Naive thymus-derived CD4-positive, alpha-beta T cell (primary cell): ENCODE data around the gene NCAM2. TPM values are rescaled to one million over a fixed set of nuclear protein-coding genes. Genes with fewer than 3 reads are reported as not detected.

Source experiments
- ATAC-seq: fragments of 150-1000 bp; cut with Tn5 transposase; 2 replicates; pipeline ENCODE4 v1.10.0; 2021; ENCODE audit warnings: mild to moderate bottlenecking, moderate library complexity
- CTCF ChIA-PET: fragments of 350-600 bp; sonication (Branson Sonifier 250); formaldehyde crosslinking; loops from one replicate; lab custom pipeline; 2021; ENCODE audit warnings: antibody characterized with exemption; lab: Charles Lee
- POLR2A ChIA-PET: fragments of 350-600 bp; sonication (Branson Sonifier 250); formaldehyde crosslinking; loops from one replicate; lab custom pipeline; 2021; ENCODE audit warnings: antibody characterized with exemption, inconsistent platforms; lab: Charles Lee
- DNase-seq, 9 donors: peaks; one replicate each; pipeline versions ENCODE4 v3.0.0 to v3.0.0-alpha.2; 2020 to 2022; ENCODE audit warnings: mixed read lengths in 1 of 9
- H3K27ac ChIP-seq: one replicate; pipeline ENCODE4 v1.7.0; 2013; ENCODE audit warnings: mild to moderate bottlenecking, low read depth, low read length, moderate library complexity
- H3K27me3 ChIP-seq, 2 donors: one replicate each; pipeline ENCODE4 v1.7.0; 2013; ENCODE audit warnings: low read length in 2 of 2, mild to moderate bottlenecking in 2 of 2, moderate library complexity in 2 of 2; ENCODE audit not compliant: control insufficient read depth in 2 of 2, insufficient read depth in 2 of 2
- H3K36me3 ChIP-seq, 3 experiments: 1 replicate in 2 of 3; 2 replicates in 1 of 3; pipeline ENCODE4 v1.7.0; 2013; ENCODE audit warnings: low read length in 3 of 3, mild to moderate bottlenecking in 3 of 3, moderate library complexity in 1 of 3; ENCODE audit not compliant: insufficient read depth in 3 of 3, control insufficient read depth in 2 of 3
- H3K4me1 ChIP-seq, 2 donors: one replicate each; pipeline ENCODE4 v1.7.0; 2013; ENCODE audit warnings: low read length in 2 of 2, mild to moderate bottlenecking in 2 of 2, moderate library complexity in 1 of 2; ENCODE audit not compliant: control insufficient read depth in 2 of 2, insufficient read depth in 2 of 2
- H3K4me3 ChIP-seq: 2 replicates; pipeline ENCODE4 v1.7.0; 2013; ENCODE audit warnings: mild to moderate bottlenecking, low read length
- H3K9me3 ChIP-seq, 3 experiments: 1 replicate in 2 of 3; 2 replicates in 1 of 3; pipeline ENCODE4 v1.7.0; 2013; ENCODE audit warnings: low read length in 3 of 3; ENCODE audit not compliant: control insufficient read depth in 2 of 3
- H3K27ac Mint-ChIP-seq, 9 donors: one replicate each; pipeline ENCODE4 v1.8.0; 2020 to 2022; ENCODE audit warnings: mixed read lengths in 9 of 9, mild to moderate bottlenecking in 8 of 9, moderate library complexity in 5 of 9, inconsistent platforms in 2 of 9
- H3K27me3 Mint-ChIP-seq, 5 donors: one replicate each; pipeline ENCODE4 v1.8.0; 2021 to 2022; ENCODE audit warnings: mixed read lengths in 5 of 5, mild to moderate bottlenecking in 1 of 5
- H3K36me3 Mint-ChIP-seq, 5 donors: one replicate each; pipeline ENCODE4 v1.8.0; 2020 to 2022; ENCODE audit warnings: mixed read lengths in 5 of 5, mild to moderate bottlenecking in 3 of 5, inconsistent platforms in 1 of 5
- H3K4me1 Mint-ChIP-seq, 7 donors: one replicate each; pipeline ENCODE4 v1.8.0; 2020 to 2022; ENCODE audit warnings: mixed read lengths in 7 of 7, mild to moderate bottlenecking in 3 of 7, inconsistent platforms in 1 of 7
- H3K4me3 Mint-ChIP-seq, 10 donors: one replicate each; pipeline ENCODE4 v1.8.0; 2020 to 2022; ENCODE audit warnings: mild to moderate bottlenecking in 10 of 10, mixed read lengths in 10 of 10, moderate library complexity in 6 of 10, inconsistent platforms in 2 of 10
- H3K9me3 Mint-ChIP-seq, 11 donors: one replicate each; pipeline ENCODE4 v1.8.0; 2020 to 2022; ENCODE audit warnings: mixed read lengths in 11 of 11, mild to moderate bottlenecking in 4 of 11, inconsistent platforms in 1 of 11, moderate library complexity in 1 of 11
- intact Hi-C, 2 donors: fragments of 100-400 bp; cut with micrococcal nuclease; formaldehyde crosslinking; loops; one replicate each; pipeline ENCODE4 v1.15.1; 2023
- polyA plus RNA-seq, 2 donors: library from polyadenylated mRNA; unstranded; fragments of 300-500 nt; fragmentation: Illumina TruSeq; gene quantifications; one replicate each; pipeline ENCODE4 v1.2.3, GENCODE V29; 2021
- total RNA-seq, 6 experiments: library from RNA in 5 of 6; stranded (reverse) in 5 of 6; gene quantifications; 1 replicate in 5 of 6; 2 replicates in 1 of 6; pipeline ENCODE4 v1.2.3 and lab custom pipeline; 2021 to 2026

Gene NCAM2
- total and polyA plus RNA-seq, 7 experiments from 2014 or later: 0.07 TPM; not detected in 6

DNA sequence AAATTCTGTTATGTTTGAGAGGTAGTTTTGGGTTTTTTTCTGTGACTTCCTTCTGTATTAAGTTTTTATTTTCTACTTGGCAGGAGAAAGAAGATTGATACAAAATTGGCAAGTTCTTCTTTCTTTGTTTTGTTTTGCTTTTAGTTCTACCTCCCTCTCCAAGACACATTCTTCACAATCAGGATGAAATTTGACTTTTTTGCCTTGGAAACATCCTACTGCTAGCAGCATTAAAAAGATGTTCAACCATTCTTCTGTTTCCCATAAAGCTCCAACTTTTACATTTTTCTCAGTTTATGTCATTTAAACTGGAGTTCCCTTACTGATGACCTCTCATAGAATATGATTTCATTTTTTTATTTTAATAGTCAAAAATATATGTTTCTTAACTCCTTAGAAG, 234.8 kb downstream of the NCAM2 start:
- Mint-ChIP-seq H3K9me3 (peaks cover 0 to 4% (median 0%) of the 10 kb centered on the region in 11 donors), H3K4me3 (no peak overlapping the region), H3K4me1 (no peaks in the 10 kb centered on the region), H3K36me3 (no peaks in the 10 kb centered on the region), H3K27me3 (no peaks in the 10 kb centered on the region), H3K27ac (no peak overlapping the region)
- no peaks in the 10 kb centered on the region for H3K36me3 ChIP-seq
- POLR2A ChIA-PET: no interaction called here
- DNase-seq (no peak), ATAC-seq (no peak)
- no peaks in the 10 kb centered on the region for H3K27me3 ChIP-seq
- H3K9me3 ChIP-seq: no peaks in the 10 kb centered on the region
- CTCF ChIA-PET: no interaction called here
- H3K4me1 ChIP-seq: no peaks in the 10 kb centered on the region
- no peak overlapping the region for H3K4me3 ChIP-seq
- intact Hi-C loops: no loop called here
- no peak overlapping the region for H3K27ac ChIP-seq

DNA sequence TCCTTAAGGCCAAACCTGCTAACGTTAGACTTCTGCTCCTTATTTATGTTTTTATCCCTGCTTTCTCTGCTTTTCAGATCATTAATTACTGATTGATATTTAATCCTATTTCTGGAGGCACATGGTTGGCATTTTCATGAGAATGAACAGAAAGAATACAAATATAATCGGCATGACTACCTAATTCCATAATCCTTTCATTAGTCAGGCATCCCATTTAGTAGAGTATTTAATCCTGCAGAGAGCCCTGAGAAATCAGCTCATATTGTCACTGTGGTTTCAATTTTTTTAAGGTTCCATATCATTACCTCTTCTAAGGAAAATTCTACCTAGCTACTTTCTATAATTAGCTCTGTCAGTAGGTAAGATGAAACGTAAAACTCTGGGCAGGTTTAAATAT, 238.8 kb downstream of the NCAM2 start:
- Mint-ChIP-seq H3K4me1 (no peaks in the 10 kb centered on the region), H3K27me3 (no peaks in the 10 kb centered on the region), H3K36me3 (no peaks in the 10 kb centered on the region), H3K9me3 (no peaks in the 10 kb centered on the region), H3K4me3 (no peak overlapping the region), H3K27ac (no peak overlapping the region)
- Histone ChIP-seq H3K9me3 (no peaks in the 10 kb centered on the region), H3K27me3 (no peaks in the 10 kb centered on the region), H3K27ac (no peak overlapping the region), H3K4me1 (no peaks in the 10 kb centered on the region), H3K4me3 (no peak overlapping the region), H3K36me3 (no peaks in the 10 kb centered on the region)
- CTCF ChIA-PET: no interaction called here
- POLR2A ChIA-PET: no interaction called here
- intact Hi-C loops: no loop called here
- ATAC-seq (no peak), DNase-seq (no peak)

DNA sequence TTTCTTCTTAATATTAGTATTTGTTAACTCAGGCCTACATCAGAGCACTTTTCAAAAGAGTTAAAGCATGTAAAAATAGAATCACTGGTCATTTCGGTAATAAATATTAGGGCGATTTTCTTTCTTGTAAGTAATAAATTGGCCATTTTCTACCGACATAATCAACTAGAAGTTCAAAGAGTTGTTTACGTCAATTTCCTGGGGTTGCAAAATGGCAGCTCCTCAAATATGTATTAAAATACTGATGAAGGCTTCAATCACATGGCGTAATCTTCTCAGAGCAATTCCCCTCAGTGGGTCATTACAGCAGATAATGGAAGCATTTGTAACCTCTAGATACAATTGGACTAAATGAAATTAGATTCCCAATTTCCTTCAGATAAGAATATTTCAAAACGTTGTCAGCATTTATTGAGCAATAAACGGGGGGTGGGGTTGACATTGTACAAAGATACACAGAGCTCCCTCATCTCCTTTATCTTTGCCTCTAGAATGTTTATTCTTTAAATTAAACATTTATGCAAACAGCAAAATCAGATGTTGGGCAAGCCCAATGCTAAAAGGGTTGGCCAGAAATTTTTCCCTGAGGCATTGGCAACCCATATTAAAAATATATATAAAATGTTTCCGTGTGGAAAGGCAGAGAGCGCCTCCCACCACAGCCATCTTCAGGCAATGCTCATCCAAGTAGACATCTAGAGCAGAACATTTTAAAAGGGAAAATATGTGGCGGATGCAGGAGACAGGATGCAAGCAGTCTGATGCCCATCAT, 240.6 kb downstream of the NCAM2 start:
- no peaks in the 10 kb centered on the region for H3K9me3 ChIP-seq
- intact Hi-C loops: no loop called here
- no peaks in the 10 kb centered on the region for H3K27me3 Mint-ChIP-seq
- CTCF ChIA-PET: no interaction called here
- H3K36me3 Mint-ChIP-seq: no peaks in the 10 kb centered on the region
- DNase-seq: no peak
- POLR2A ChIA-PET: no interaction called here
- no peaks in the 10 kb centered on the region for H3K27me3 ChIP-seq
- peaks cover 0 to 9% (median 0%) of the 10 kb centered on the region in 11 donors for H3K9me3 Mint-ChIP-seq
- H3K4me1 Mint-ChIP-seq: no peaks in the 10 kb centered on the region
- no peaks in the 10 kb centered on the region for H3K36me3 ChIP-seq
- no peak overlapping the region for H3K4me3 ChIP-seq
- no peak overlapping the region for H3K4me3 Mint-ChIP-seq
- no peak overlapping the region for H3K27ac Mint-ChIP-seq
- ATAC-seq: no peak
- no peaks in the 10 kb centered on the region for H3K4me1 ChIP-seq
- H3K27ac ChIP-seq: no peak overlapping the region

DNA sequence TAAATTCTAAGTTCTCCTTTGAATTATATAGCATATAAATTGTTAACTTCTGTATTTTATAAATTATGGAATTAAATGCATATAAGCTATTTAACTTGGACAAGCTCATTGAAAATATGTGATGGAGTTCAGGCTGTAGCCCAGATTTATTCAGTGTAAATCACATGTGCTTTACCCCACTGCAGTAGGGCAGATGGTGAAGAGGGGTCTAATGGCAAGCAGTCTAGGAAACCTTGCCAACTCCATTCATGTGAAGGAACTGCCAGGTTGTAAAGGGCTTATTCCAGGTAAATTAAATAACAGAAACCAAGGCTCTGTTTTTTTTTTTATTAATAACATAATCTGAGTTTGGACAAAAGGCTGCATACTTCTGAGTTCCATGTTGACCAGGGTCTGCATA, 243.2 kb downstream of the NCAM2 start:
- CTCF ChIA-PET: no interaction called here

DNA sequence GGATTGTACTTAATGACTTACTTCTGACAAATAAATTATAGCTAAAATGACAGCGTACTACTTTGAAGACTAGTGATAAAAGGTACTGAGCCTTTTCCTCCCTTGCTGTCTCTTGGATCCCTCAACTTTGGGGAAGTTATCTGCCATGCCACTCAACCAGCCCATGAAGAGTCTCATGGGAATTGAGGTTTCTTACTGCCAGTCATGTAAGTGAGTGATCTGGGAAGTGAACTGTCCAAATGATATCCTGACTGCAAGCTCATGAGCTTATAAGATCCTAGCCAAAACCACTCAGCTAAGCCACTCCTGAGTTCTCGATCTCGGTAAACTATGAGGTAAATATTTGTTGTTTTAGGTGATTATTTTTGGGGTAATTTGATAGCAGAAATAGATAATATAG, 247.8 kb downstream of the NCAM2 start:
- Histone ChIP-seq H3K4me3 (no peak overlapping the region), H3K9me3 (no peaks in the 10 kb centered on the region), H3K36me3 (no peaks in the 10 kb centered on the region), H3K27me3 (no peaks in the 10 kb centered on the region), H3K4me1 (no peaks in the 10 kb centered on the region), H3K27ac (no peak overlapping the region)
- Mint-ChIP-seq H3K36me3 (no peaks in the 10 kb centered on the region), H3K27ac (no peak overlapping the region), H3K4me1 (no peaks in the 10 kb centered on the region), H3K27me3 (no peaks in the 10 kb centered on the region), H3K4me3 (no peak overlapping the region), H3K9me3 (peaks cover 0 to 14% (median 2%) of the 10 kb centered on the region in 11 donors)
- no peak for DNase-seq
- ChIA-PET CTCF (no interaction called here), POLR2A (no interaction called here)
- intact Hi-C loops: no loop called here
- ATAC-seq: no peak

More for the DNA sequence above, 243.2 kb downstream of the NCAM2 start:
- POLR2A ChIA-PET: no interaction called here
- intact Hi-C loops: no loop called here
- Histone ChIP-seq H3K4me3 (no peak overlapping the region), H3K4me1 (no peaks in the 10 kb centered on the region), H3K27ac (no peak overlapping the region), H3K27me3 (no peaks in the 10 kb centered on the region), H3K36me3 (no peaks in the 10 kb centered on the region), H3K9me3 (no peaks in the 10 kb centered on the region)
- Mint-ChIP-seq H3K27ac (no peak overlapping the region), H3K36me3 (no peaks in the 10 kb centered on the region), H3K27me3 (no peaks in the 10 kb centered on the region), H3K4me3 (no peak overlapping the region), H3K4me1 (no peaks in the 10 kb centered on the region), H3K9me3 (peaks cover 0 to 13% (median 2%) of the 10 kb centered on the region in 11 donors)
- DNase-seq: no peak
- no peak for ATAC-seq

DNA sequence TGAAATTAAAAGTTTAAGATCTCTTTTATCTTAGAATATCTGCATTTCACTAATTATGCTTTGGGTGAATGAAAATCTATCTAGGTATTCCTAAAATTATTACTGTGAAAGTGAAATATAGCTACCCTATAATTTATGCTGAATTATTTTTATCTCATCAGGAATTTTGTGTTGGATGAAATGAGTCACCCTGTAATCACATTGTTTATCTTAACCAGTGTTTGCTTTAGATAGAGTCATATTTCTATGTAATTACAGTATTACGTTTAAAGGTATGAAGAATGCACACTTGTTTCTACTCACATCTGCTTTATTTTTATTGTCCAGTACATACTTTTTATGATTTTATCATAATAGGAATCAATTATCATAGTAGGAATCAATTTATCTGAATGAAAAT, 249.2 kb downstream of the NCAM2 start:
- ATAC-seq (no peak), DNase-seq (no peak)
- no peaks in the 10 kb centered on the region for H3K36me3 Mint-ChIP-seq
- CTCF ChIA-PET: no interaction called here
- POLR2A ChIA-PET: no interaction called here
- Histone ChIP-seq H3K27ac (no peak overlapping the region), H3K4me1 (no peaks in the 10 kb centered on the region), H3K4me3 (no peak overlapping the region), H3K27me3 (no peaks in the 10 kb centered on the region), H3K9me3 (no peaks in the 10 kb centered on the region), H3K36me3 (no peaks in the 10 kb centered on the region)
- H3K4me3 Mint-ChIP-seq: no peak overlapping the region
- intact Hi-C loops: no loop called here
- H3K27me3 Mint-ChIP-seq: no peaks in the 10 kb centered on the region
- peaks cover 0 to 14% (median 2%) of the 10 kb centered on the region in 11 donors for H3K9me3 Mint-ChIP-seq
- no peaks in the 10 kb centered on the region for H3K4me1 Mint-ChIP-seq
- no peak overlapping the region for H3K27ac Mint-ChIP-seq

DNA sequence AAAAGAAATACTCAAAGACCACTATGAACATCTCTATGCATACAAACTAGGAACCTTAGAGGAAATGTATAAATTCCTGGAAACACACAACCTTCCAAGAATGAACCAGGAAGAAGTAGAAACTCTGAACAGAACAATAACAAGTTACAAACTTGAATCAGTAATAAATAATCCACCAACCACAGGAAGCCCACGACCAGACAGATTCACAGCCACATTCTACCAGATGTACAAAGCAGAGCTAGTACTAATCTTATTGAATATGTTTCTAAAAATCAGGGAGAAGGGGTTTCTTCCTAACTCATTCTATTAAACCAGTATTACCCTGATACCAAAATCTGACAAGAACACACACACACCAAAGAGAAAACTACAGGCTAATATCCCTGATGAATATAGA, 263.8 kb downstream of the NCAM2 start:
- Histone ChIP-seq H3K4me1 (no peaks in the 10 kb centered on the region), H3K27me3 (no peaks in the 10 kb centered on the region), H3K27ac (no peak overlapping the region), H3K36me3 (no peaks in the 10 kb centered on the region), H3K4me3 (no peak overlapping the region), H3K9me3 (no peaks in the 10 kb centered on the region)
- ATAC-seq (no peak), DNase-seq (no peak)
- ChIA-PET CTCF (no interaction called here), POLR2A (no interaction called here)
- H3K27ac Mint-ChIP-seq: no peak overlapping the region
- H3K9me3 Mint-ChIP-seq: peaks cover 0 to 33% (median 2%) of the 10 kb centered on the region in 11 donors
- H3K27me3 Mint-ChIP-seq: no peaks in the 10 kb centered on the region
- intact Hi-C loops: no loop called here
- no peaks in the 10 kb centered on the region for H3K36me3 Mint-ChIP-seq
- H3K4me1 Mint-ChIP-seq: peaks cover 0 to 9% (median 0%) of the 10 kb centered on the region in 7 donors
- H3K4me3 Mint-ChIP-seq: no peak overlapping the region
